ENCODE data around the gene CTDSPL. TPM values are rescaled to one million over a fixed set of nuclear protein-coding genes. Genes with fewer than 3 reads are reported as not detected.

Gene CTDSPL
- total RNA-seq, 1 experiment from 2014 or later, result 16.6 TPM

GRCh38 chr3:38007754-38008090 lies 146.0 kb downstream of the CTDSPL start:
- no peaks in the 10 kb centered on the region for H3K36me3 ChIP-seq (ENCODE audit: control insufficient read depth, insufficient read depth, low read length)
- ATAC-seq, result no peak
- H3K9me3 ChIP-seq (ENCODE audit: control insufficient read depth, insufficient read depth, low read depth, low read length), result no peaks in the 10 kb centered on the region
- H3K27ac ChIP-seq (ENCODE audit: low read length), result no peak overlapping the region
- BruUV-seq (replicated peaks), result no TSS peak
- intact Hi-C loops (cut with micrococcal nuclease; ENCODE audit: unreplicated experiment), result no loop called here
- ChIA-PET POLR2A (no interaction called here), CTCF (no interaction called here)
- H3K4me3 ChIP-seq (ENCODE audit: low read depth in 2 of 2, low read length in 2 of 2), result no peak overlapping the region
- no peak for DNase-seq (ENCODE audit: low read depth, low spot score)
- TF ChIP-seq TCF7L2 (IDR thresholded peaks at IDR 0.05; ENCODE audit: low read depth, low read length) (no peak), CTCF (IDR thresholded peaks at IDR 0.05) (no peak), REST (IDR thresholded peaks at IDR 0.05; ENCODE audit: insufficient read depth in 1 of 2, low read depth in 2 of 2, low read length in 1 of 2) (no peak), POLR2AphosphoS5 (IDR thresholded peaks at IDR 0.05; ENCODE audit: low read depth, low read length) (no peak), SIN3A (IDR thresholded peaks at IDR 0.05; ENCODE audit: borderline replicate concordance, insufficient read depth, low read depth, low read length) (no peak)
- no peaks in the 10 kb centered on the region for H3K4me1 ChIP-seq (ENCODE audit: control insufficient read depth, insufficient read depth, low read length)
- in situ Hi-C loops (cut with HindIII; ENCODE audit: low pct_unique_long_range_greater_than_20kb, low sequenced_read_pairs), result no loop called here
- H3K27me3 ChIP-seq (ENCODE audit: control insufficient read depth, insufficient read depth, low read length), result no peaks in the 10 kb centered on the region

GRCh38 chr3:38008191-38008701 lies 146.6 kb downstream of the CTDSPL start:
- no peak overlapping the region for H3K27ac ChIP-seq (ENCODE audit: low read length)
- no TSS peak for BruUV-seq (replicated peaks)
- H3K4me1 ChIP-seq (ENCODE audit: control insufficient read depth, insufficient read depth, low read length), result no peaks in the 10 kb centered on the region
- no peaks in the 10 kb centered on the region for H3K9me3 ChIP-seq (ENCODE audit: control insufficient read depth, insufficient read depth, low read depth, low read length)
- ChIA-PET POLR2A (no interaction called here), CTCF (no interaction called here)
- intact Hi-C loops (cut with micrococcal nuclease; ENCODE audit: unreplicated experiment) (no loop called here), in situ Hi-C loops (cut with HindIII; ENCODE audit: low pct_unique_long_range_greater_than_20kb, low sequenced_read_pairs) (no loop called here)
- no peak for DNase-seq (ENCODE audit: low read depth, low spot score)
- no peaks in the 10 kb centered on the region for H3K27me3 ChIP-seq (ENCODE audit: control insufficient read depth, insufficient read depth, low read length)
- H3K4me3 ChIP-seq (ENCODE audit: low read depth in 2 of 2, low read length in 2 of 2), result no peak overlapping the region
- H3K36me3 ChIP-seq (ENCODE audit: control insufficient read depth, insufficient read depth, low read length), result no peaks in the 10 kb centered on the region
- no peak for TF ChIP-seq REST (IDR thresholded peaks at IDR 0.05; ENCODE audit: insufficient read depth in 1 of 2, low read depth in 2 of 2, low read length in 1 of 2)
- no peak for TF ChIP-seq SIN3A (IDR thresholded peaks at IDR 0.05; ENCODE audit: borderline replicate concordance, insufficient read depth, low read depth, low read length)
- TF ChIP-seq TCF7L2 (IDR thresholded peaks at IDR 0.05; ENCODE audit: low read depth, low read length), result no peak
- no peak for TF ChIP-seq CTCF (IDR thresholded peaks at IDR 0.05)
- no peak for TF ChIP-seq POLR2AphosphoS5 (IDR thresholded peaks at IDR 0.05; ENCODE audit: low read depth, low read length)
- ATAC-seq, result no peak
